Measurements from ENCODE around the gene AGFG2.

DNA sequence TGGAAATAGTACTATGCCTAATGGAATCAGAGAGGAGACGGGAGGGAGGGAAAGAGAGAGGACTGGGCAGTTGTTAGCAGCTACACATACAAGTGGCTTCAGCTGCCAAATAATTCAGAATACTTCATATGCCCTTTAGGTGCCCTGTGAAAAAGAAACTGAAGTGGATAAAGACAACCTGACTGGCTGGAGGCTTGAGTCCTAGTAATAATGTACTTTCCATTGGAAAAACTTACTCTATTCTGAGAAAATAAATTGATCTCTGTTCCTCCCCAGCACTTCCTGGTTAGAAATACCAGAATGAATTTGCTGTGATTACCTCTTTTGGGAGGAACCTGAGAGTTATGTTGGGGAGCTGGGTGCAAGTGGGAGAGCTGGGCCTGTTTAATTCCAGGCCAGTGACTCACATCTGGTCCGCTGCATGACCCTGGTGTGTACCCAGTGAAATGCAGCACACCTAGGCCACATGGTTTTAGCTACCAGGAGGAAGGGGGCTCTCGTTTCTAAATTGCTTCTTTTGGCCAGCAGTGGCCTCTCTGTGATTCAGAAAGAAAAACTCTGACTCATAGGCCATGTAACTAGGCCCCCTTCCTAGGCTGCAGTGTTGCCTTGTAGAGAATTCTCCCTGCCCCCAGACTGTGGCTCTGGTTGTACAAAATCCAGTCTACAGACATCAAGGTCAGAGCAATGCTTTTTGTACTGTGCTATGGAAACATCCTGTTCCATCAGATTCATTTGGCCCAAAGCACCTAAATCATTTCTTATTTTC is 6.5 kb downstream of the AGFG2 start:
- TF ChIP-seq, protein P1, sequence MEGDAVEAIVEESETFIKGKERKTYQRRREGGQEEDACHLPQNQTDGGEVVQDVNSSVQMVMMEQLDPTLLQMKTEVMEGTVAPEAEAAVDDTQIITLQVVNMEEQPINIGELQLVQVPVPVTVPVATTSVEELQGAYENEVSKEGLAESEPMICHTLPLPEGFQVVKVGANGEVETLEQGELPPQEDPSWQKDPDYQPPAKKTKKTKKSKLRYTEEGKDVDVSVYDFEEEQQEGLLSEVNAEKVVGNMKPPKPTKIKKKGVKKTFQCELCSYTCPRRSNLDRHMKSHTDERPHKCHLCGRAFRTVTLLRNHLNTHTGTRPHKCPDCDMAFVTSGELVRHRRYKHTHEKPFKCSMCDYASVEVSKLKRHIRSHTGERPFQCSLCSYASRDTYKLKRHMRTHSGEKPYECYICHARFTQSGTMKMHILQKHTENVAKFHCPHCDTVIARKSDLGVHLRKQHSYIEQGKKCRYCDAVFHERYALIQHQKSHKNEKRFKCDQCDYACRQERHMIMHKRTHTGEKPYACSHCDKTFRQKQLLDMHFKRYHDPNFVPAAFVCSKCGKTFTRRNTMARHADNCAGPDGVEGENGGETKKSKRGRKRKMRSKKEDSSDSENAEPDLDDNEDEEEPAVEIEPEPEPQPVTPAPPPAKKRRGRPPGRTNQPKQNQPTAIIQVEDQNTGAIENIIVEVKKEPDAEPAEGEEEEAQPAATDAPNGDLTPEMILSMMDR (IDR thresholded peaks at IDR 0.05; ENCODE audit: low read depth, low read length, poor library complexity, severe bottlenecking): no peak
- TF ChIP-seq EZH2phosphoT487 (IDR thresholded peaks at IDR 0.05; ENCODE audit: borderline replicate concordance, low read length): no peak

All from DOHH2 (cell line).